GM19455 (cell line): ENCODE data around the gene SSR4.

ENCODE experiments used
- ATAC-seq: cut with Tn5 transposase; IDR thresholded peaks from one replicate; pipeline ENCODE4 v1.9.1; 2021; ENCODE audit not compliant: unreplicated experiment

The SSR4 gene

GRCh38 chrX:153828308-153828707, 33.8 kb downstream of the SSR4 start:
- ATAC-seq, result no peak

- ATAC-seq, result no peak
These were observed 34.5 kb downstream of the SSR4 start for GRCh38 chrX:153828723-153829548.

- ATAC-seq, result no peak
These were observed 35.0 kb downstream of the SSR4 start for GRCh38 chrX:153829549-153829798.

- no peak for ATAC-seq
These were observed 35.6 kb downstream of the SSR4 start, which contains the start of gene PDZD4 for GRCh38 chrX:153829799-153830639. PDZD4 (minus strand) TSS chrX:153830544; CDS start chrX:153830298, 246 bp downstream.

GRCh38 chrX:153830640-153831428, 36.4 kb downstream of the SSR4 start:
- ATAC-seq, result no peak

GRCh38 chrX:153831429-153832150, 37.1 kb downstream of the SSR4 start:
- ATAC-seq, result no peak

GRCh38 chrX:153832728-153833127, 38.3 kb downstream of the SSR4 start:
- ATAC-seq, result no peak

- ATAC-seq, result no peak
These were observed 42.5 kb downstream of the SSR4 start for GRCh38 chrX:153836921-153837320.

GRCh38 chrX:153844509-153845082, 50.1 kb downstream of the SSR4 start:
- no peak for ATAC-seq

GRCh38 chrX:153845195-153845594, 50.7 kb downstream of the SSR4 start:
- ATAC-seq, result no peak

GRCh38 chrX:153845842-153846241, 51.4 kb downstream of the SSR4 start:
- ATAC-seq, result no peak
